DMS79 (cell line): ENCODE measurements around the gene ENG.
"Not testable (repeated sequence)": the region's sequence is repeated elsewhere in the genome, so short reads cannot be mapped to it uniquely, and the experiment has no call there.

ENCODE experiments used
- DNase-seq: peaks from one replicate; lab custom pipeline; 2025; lab: John Stamatoyannopoulos, UW

ENG gene

GRCh38 chr9:127793093-127793708, 61.3 kb downstream of the ENG start:
- DNase-seq, result no peak

GRCh38 chr9:127792417-127793031, 61.9 kb downstream of the ENG start:
- no peak for DNase-seq

GRCh38 chr9:127791085-127791484, 63.4 kb downstream of the ENG start:
- DNase-seq, result no peak

- DNase-seq, result no peak
These were observed 64.2 kb downstream of the ENG start for GRCh38 chr9:127790094-127790855.

GRCh38 chr9:127789179-127789578, 65.3 kb downstream of the ENG start:
- DNase-seq, result no peak

GRCh38 chr9:127788337-127789011, 66.0 kb downstream of the ENG start:
- DNase-seq, result no peak

GRCh38 chr9:127786773-127787104, 67.7 kb downstream of the ENG start:
- DNase-seq, result no peak

GRCh38 chr9:127785933-127786772, 68.3 kb downstream of the ENG start, which contains the start of gene CDK9:
TSS of gene CDK9 (plus strand) at chr9:127786034. CDS start at chr9:127786149, 115 bp downstream.
- DNase-seq, result peak; percentile 68

GRCh38 chr9:127785023-127785932, 69.2 kb downstream of the ENG start:
- DNase-seq, result peak; percentile 61

GRCh38 chr9:127783111-127784008, 71.1 kb downstream of the ENG start:
- no peak for DNase-seq

- DNase-seq, result no peak
These were observed 72.7 kb downstream of the ENG start for GRCh38 chr9:127781806-127782205.

GRCh38 chr9:127780909-127781308, 73.5 kb downstream of the ENG start:
- DNase-seq, result not testable (repeated sequence)

- DNase-seq, result no peak
These were observed 74.2 kb downstream of the ENG start for GRCh38 chr9:127780126-127780885.

GRCh38 chr9:127779136-127779981, 75.1 kb downstream of the ENG start:
- DNase-seq, result no peak

- DNase-seq, result no peak
These were observed 76.0 kb downstream of the ENG start, which contains the start of gene SH2D3C for GRCh38 chr9:127778280-127779135. TSS of gene SH2D3C (minus strand) at chr9:127778666. CDS start at chr9:127778627, 39 bp downstream.

GRCh38 chr9:127777368-127777980, 77.0 kb downstream of the ENG start:
- no peak for DNase-seq
